IMR-90 (cell line): ENCODE data around the gene AAMP. TPM values are rescaled to one million over a fixed set of nuclear protein-coding genes. Genes with fewer than 3 reads are reported as not detected.

Source experiments
- ATAC-seq: fragments of 200-7000 bp; cut with Tn5 transposase; 2 replicates; pipeline ENCODE4 v1.9.1; 2020; ENCODE audit warnings: low read depth, mild to moderate bottlenecking, moderate library complexity
- BruUV-seq: library from RNA; stranded (reverse); fragments of 400-500 nt; replicated peaks from 2 replicates; lab custom pipeline; 2021; lab: Mats Ljungman, UMichigan
- CTCF ChIA-PET: fragments of 300-600 bp; formaldehyde crosslinking; extraction: SDS; loops from one replicate; lab custom pipeline; 2021; ENCODE audit warnings: antibody characterized with exemption; lab: Yijun Ruan, JAX
- POLR2A ChIA-PET: fragments of 300-600 bp; sonication (Branson Sonifier 250); formaldehyde crosslinking; loops from one replicate; lab custom pipeline; 2022; ENCODE audit warnings: antibody characterized with exemption; ENCODE audit not compliant: unreplicated experiment; lab: Charles Lee
- DNase-seq: peaks from one replicate; pipeline ENCODE4 v3.0.0; 2013
- H2AFZ ChIP-seq: replicated peaks from 2 replicates; pipeline ENCODE3; 2013; ENCODE audit warnings: low read length, mild to moderate bottlenecking; ENCODE audit not compliant: poor library complexity
- H2AK5ac ChIP-seq: 2 replicates; pipeline ENCODE4 v1.6.1; 2013; ENCODE audit warnings: low read depth, low read length, inconsistent platforms
- H2AK9ac ChIP-seq: replicated peaks from 2 replicates; pipeline ENCODE3; 2013; ENCODE audit warnings: mild to moderate bottlenecking, low read depth, low read length, moderate library complexity; ENCODE audit not compliant: poor library complexity
- H2BK120ac ChIP-seq: 2 replicates; pipeline ENCODE4 v1.6.1; 2013; ENCODE audit warnings: low read depth, low read length, inconsistent platforms
- H2BK15ac ChIP-seq: 3 replicates; pipeline ENCODE4 v1.6.1; 2013; ENCODE audit warnings: low read depth, low read length, inconsistent platforms
- H2BK20ac ChIP-seq: 2 replicates; pipeline ENCODE4 v1.6.1; 2013; ENCODE audit warnings: low read depth, mild to moderate bottlenecking, inconsistent platforms, low read length, moderate library complexity
- H2BK5ac ChIP-seq: 2 replicates; pipeline ENCODE4 v1.6.1; 2013; ENCODE audit warnings: mild to moderate bottlenecking, low read depth, low read length, inconsistent platforms; ENCODE audit not compliant: poor library complexity, severe bottlenecking
- H3K14ac ChIP-seq: replicated peaks from 2 replicates; pipeline ENCODE4 v1.6.1; 2013; ENCODE audit warnings: low read depth, low read length, inconsistent platforms
- H3K18ac ChIP-seq: 2 replicates; pipeline ENCODE4 v1.6.1; 2013; ENCODE audit warnings: low read depth, low read length, control low read depth
- H3K23ac ChIP-seq: 2 replicates; pipeline ENCODE4 v1.6.1; 2013; ENCODE audit warnings: low read depth, low read length, inconsistent platforms
- H3K27ac ChIP-seq: 2 replicates; pipeline ENCODE4 v1.5.1; 2013; ENCODE audit warnings: mild to moderate bottlenecking, control low read depth, low read length; ENCODE audit not compliant: insufficient read depth
- H3K27me3 ChIP-seq: 2 replicates; pipeline ENCODE4 v1.6.1; 2013; ENCODE audit warnings: low read length; ENCODE audit not compliant: control insufficient read depth, insufficient read depth
- H3K36me3 ChIP-seq: 2 replicates; pipeline ENCODE4 v1.6.1; 2013; ENCODE audit warnings: low read length, mixed read lengths; ENCODE audit not compliant: control insufficient read depth, insufficient read depth
- H3K4ac ChIP-seq: 2 replicates; pipeline ENCODE4 v1.6.1; 2013; ENCODE audit warnings: low read depth, low read length, inconsistent platforms
- H3K4me1 ChIP-seq: 2 replicates; pipeline ENCODE4 v1.6.1; 2013; ENCODE audit warnings: low read length, mixed read lengths; ENCODE audit not compliant: control insufficient read depth, insufficient read depth
- H3K4me2 ChIP-seq: 2 replicates; pipeline ENCODE4 v1.6.1; 2013; ENCODE audit warnings: low read depth, mild to moderate bottlenecking, control low read depth, low read length, moderate library complexity
- H3K4me3 ChIP-seq: 2 replicates; pipeline ENCODE4 v1.5.1; 2013; ENCODE audit warnings: low read depth, mild to moderate bottlenecking, control low read depth, low read length, moderate library complexity; ENCODE audit not compliant: insufficient read depth
- H3K56ac ChIP-seq: 2 replicates; pipeline ENCODE4 v1.6.1; 2013; ENCODE audit warnings: low read length, inconsistent platforms; ENCODE audit not compliant: insufficient read depth; ENCODE audit errors: extremely low read depth
- H3K79me1 ChIP-seq, 2 experiments: 2 replicates each; pipeline ENCODE4 v1.6.1; 2013; ENCODE audit warnings: low read length in 2 of 2, inconsistent platforms in 1 of 2, low read depth in 1 of 2
- H3K9ac ChIP-seq: 2 replicates; pipeline ENCODE4 v1.6.1; 2013; ENCODE audit warnings: low read depth, low read length, control low read depth
- H3K9me1 ChIP-seq: 2 replicates; pipeline ENCODE4 v1.6.1; 2013; ENCODE audit warnings: low read length, inconsistent platforms; ENCODE audit not compliant: insufficient read depth
- H3K9me3 ChIP-seq: 2 replicates; pipeline ENCODE4 v1.6.1; 2013; ENCODE audit warnings: low read length; ENCODE audit not compliant: control insufficient read depth, insufficient read depth
- H4K20me1 ChIP-seq: 2 replicates; pipeline ENCODE4 v1.6.1; 2013; ENCODE audit warnings: low read length, inconsistent platforms; ENCODE audit not compliant: insufficient read depth
- H4K5ac ChIP-seq: 2 replicates; pipeline ENCODE4 v1.6.1; 2013; ENCODE audit warnings: mild to moderate bottlenecking, low read depth, low read length, control low read depth
- H4K8ac ChIP-seq, 2 experiments: 2 replicates each; pipeline ENCODE4 v1.6.1; 2013; ENCODE audit warnings: low read depth in 2 of 2, low read length in 2 of 2, control low read depth in 1 of 2, inconsistent platforms in 1 of 2
- H4K91ac ChIP-seq: 2 replicates; pipeline ENCODE4 v1.6.1; 2013; ENCODE audit warnings: low read depth, low read length, inconsistent platforms; ENCODE audit not compliant: insufficient read depth
- BHLHE40 ChIP-seq: fragments of 150-350 bp; IDR thresholded peaks from 2 replicates; pipeline ENCODE4 v1.6.1; 2016; ENCODE audit warnings: mild to moderate bottlenecking, low read depth, low read length
- CHD1 ChIP-seq: IDR thresholded peaks from 2 replicates; pipeline ENCODE4 v1.6.1; 2012; ENCODE audit warnings: low read depth, low read length, improper control_type of control experiment
- CTCF ChIP-seq: conservative IDR thresholded peaks from 2 replicates; pipeline ENCODE4 v1.5.1; 2012; ENCODE audit warnings: mild to moderate bottlenecking, low read depth, low read length, improper control_type of control experiment
- ELK1 ChIP-seq: fragments of 150-350 bp; IDR thresholded peaks from 2 replicates; pipeline ENCODE4 v1.6.1; 2016; ENCODE audit warnings: low read depth, mild to moderate bottlenecking, low read length, moderate library complexity, borderline replicate concordance
- FOS ChIP-seq: fragments of 150-350 bp; IDR thresholded peaks from 2 replicates; pipeline ENCODE4 v1.6.1; 2016; ENCODE audit warnings: low read depth, low read length
- MAFK ChIP-seq: IDR thresholded peaks from 2 replicates; pipeline ENCODE4 v1.6.1; 2012; ENCODE audit warnings: low read depth, low read length, improper control_type of control experiment
- MAZ ChIP-seq: IDR thresholded peaks from 2 replicates; pipeline ENCODE4 v1.6.1; 2012; ENCODE audit warnings: low read depth, mild to moderate bottlenecking, low read length, improper control_type of control experiment, moderate library complexity, borderline replicate concordance
- MXI1 ChIP-seq: IDR thresholded peaks from 2 replicates; pipeline ENCODE4 v1.6.1; 2012; ENCODE audit warnings: low read depth, mild to moderate bottlenecking, low read length, moderate library complexity, borderline replicate concordance
- POLR2A ChIP-seq: IDR thresholded peaks from 2 replicates; pipeline ENCODE4 v1.6.1; 2012; ENCODE audit warnings: mild to moderate bottlenecking, low read depth, low read length
- RAD21 ChIP-seq: IDR thresholded peaks from 2 replicates; pipeline ENCODE4 v1.6.1; 2012; ENCODE audit warnings: low read length, improper control_type of control experiment
- RCOR1 ChIP-seq: IDR thresholded peaks from 2 replicates; pipeline ENCODE4 v1.6.1; 2012; ENCODE audit warnings: mild to moderate bottlenecking, low read length, improper control_type of control experiment; ENCODE audit not compliant: insufficient replicate concordance
- RFX5 ChIP-seq: IDR thresholded peaks from 2 replicates; pipeline ENCODE4 v1.8.0; 2012; ENCODE audit warnings: low read depth, mild to moderate bottlenecking, low read length, moderate library complexity
- SMC3 ChIP-seq: fragments of 150-350 bp; IDR thresholded peaks from 2 replicates; pipeline ENCODE4 v1.6.1; 2016; ENCODE audit warnings: low read depth, mild to moderate bottlenecking, antibody characterized with exemption, low read length, moderate library complexity
- USF2 ChIP-seq: fragments of 150-350 bp; IDR thresholded peaks from 2 replicates; pipeline ENCODE4 v1.6.1; 2017; ENCODE audit warnings: mild to moderate bottlenecking, antibody characterized with exemption, low read length, low read depth
- WGBS, 2 experiments: methylation state at CpG; one replicate each; pipeline versions ENCODE4 v1.1.5 to v1.1.7; 2013; ENCODE audit warnings: missing lambda C conversion rate in 2 of 2; ENCODE audit not compliant: insufficient read length in 1 of 2; ENCODE audit errors: extremely low coverage in 2 of 2; 5-methylcytosine and 5-hydroxymethylcytosine counted together
- dilution Hi-C: fragments of 300-500 bp; cut with HindIII; formaldehyde crosslinking; loops from one replicate; pipeline ENCODE4 v1.14.3; 2018; ENCODE audit warnings: low sequenced_read_pairs; ENCODE audit not compliant: unreplicated experiment
- in situ Hi-C: fragments of 300-500 bp; cut with MboI; formaldehyde crosslinking; loops from 3 replicates; pipeline ENCODE4 v1.14.3; 2019; ENCODE audit warnings: low sequenced_read_pairs, inconsistent platforms, mixed read lengths
- intact Hi-C: fragments of 100-400 bp; cut with micrococcal nuclease; formaldehyde crosslinking; loops from 2 replicates; pipeline ENCODE4 v1.10.0; 2022
- polyA plus RNA-seq, 3 experiments: library from polyadenylated mRNA; depleted of rRNA; stranded (reverse); fragments of >200 nt; gene quantifications; 2 replicates each; pipeline ENCODE4 v1.2.3, GENCODE V29; 2012; ENCODE audit warnings: low replicate concordance in 1 of 3
- total RNA-seq: library from RNA; depleted of rRNA; stranded (reverse); fragments of >200 nt; gene quantifications from 2 replicates; pipeline ENCODE4 v1.2.3, GENCODE V29; 2012

The AAMP gene
- total and polyA plus RNA-seq, 2 of the 4 experiments (the other 2 are of a cell fraction) = 104 to 112 TPM

- Histone ChIP-seq H3K9me1 (no peaks in the 10 kb centered on the region), H3K36me3 (no peaks in the 10 kb centered on the region), H3K4me3 (no peak overlapping the region), H3K14ac (no peak overlapping the region; the same call in 1 of the 2 replicates), H4K20me1 (no peaks in the 10 kb centered on the region), H4K5ac (no peak overlapping the region), H3K18ac (no peak overlapping the region), H3K23ac (no peak overlapping the region), H2BK15ac (no peak overlapping the region), H3K4me2 (no peak overlapping the region), H3K79me1 (no peaks in the 10 kb centered on the region), H2AK9ac (no peak overlapping the region), H2BK5ac (no peak overlapping the region), H3K9me3 (no peaks in the 10 kb centered on the region), H3K27me3 (no peaks in the 10 kb centered on the region; the same call in 1 of the 2 replicates), H2BK120ac (no peak overlapping the region), H4K91ac (no peak overlapping the region), H3K4ac (no peak overlapping the region), H2BK20ac (no peak overlapping the region), H2AK5ac (no peak overlapping the region), H3K9ac (no peak overlapping the region), H2AFZ (no peak overlapping the region), H3K4me1 (peaks cover 3% of the 10 kb centered on the region; the same call in 1 of the 2 replicates), H3K27ac (no peak overlapping the region), H4K8ac (no peak overlapping the region), H3K56ac (no peak overlapping the region)
- TF ChIP-seq SMC3 (no peak), RAD21 (no peak), USF2 (no peak), BHLHE40 (no peak), RFX5 (no peak), CHD1 (no peak), CTCF (no peak), FOS (no peak), RCOR1 (no peak), POLR2A (no peak), MXI1 (no peak), ELK1 (no peak), MAZ (no peak), MAFK (no peak)
- POLR2A ChIA-PET = no interaction called here
- WGBS, 2 experiments = 60% methylated on average over 1 of the region's 6 CpGs; no CpG with 5 or more reads in 1 of the 2 experiments
- dilution Hi-C loops (no loop called here), intact Hi-C loops (no loop called here), in situ Hi-C loops (loop anchor here (5.0 to 10.0 kb wide), 2 partner anchors 80 to 157 kb away; no protein-coding TSS in a partner anchor)
- no peak for ATAC-seq
- DNase-seq = no peak
- CTCF ChIA-PET = interaction anchor here (1.1 kb wide), 1 partner anchor 49 kb away, joined by 3 read pairs; the partner anchor contains the start of gene CATIP
- no TSS peak for BruUV-seq
Observed at GRCh38 chr2:218307415-218308090, 37.6 kb upstream of the AAMP start.
